ENCODE measurements around the gene GPR18. TPM values are rescaled to one million over a fixed set of nuclear protein-coding genes. Genes with fewer than 3 reads are reported as not detected.
A peak's percentile ranks its signal among the peaks of the same experiment; 100 is the strongest.

The GPR18 gene
- total RNA-seq, 3 donors from 2014 or later: 0.35 to 0.60 (median 0.46) TPM

DNA sequence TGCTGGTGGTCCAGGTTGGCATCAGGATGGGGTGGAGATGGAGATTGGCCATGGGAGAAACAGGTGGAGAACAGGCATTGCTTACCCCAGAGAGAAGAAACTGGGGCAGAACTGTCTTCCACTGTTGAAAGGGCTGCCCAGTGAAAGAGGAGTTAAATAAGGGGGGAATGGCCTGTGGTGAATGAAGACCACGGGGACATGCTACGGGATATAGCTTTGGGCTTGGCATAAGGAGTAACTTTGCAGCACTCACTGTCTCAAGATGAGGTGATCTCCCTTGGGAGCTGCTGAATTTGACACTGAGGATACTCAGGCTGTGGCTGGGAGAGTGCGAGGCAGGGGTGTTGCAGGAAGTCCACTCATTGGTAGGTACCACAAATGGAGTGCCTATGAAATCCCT is 10.6 kb upstream of the GPR18 start:
- intact Hi-C loops (cut with DNase I, micrococcal nuclease): loop anchor here in 1 of 2 donors (5.0 kb wide), 1 partner anchor 92 kb away; no protein-coding TSS in a partner anchor
- ATAC-seq: no peak

DNA sequence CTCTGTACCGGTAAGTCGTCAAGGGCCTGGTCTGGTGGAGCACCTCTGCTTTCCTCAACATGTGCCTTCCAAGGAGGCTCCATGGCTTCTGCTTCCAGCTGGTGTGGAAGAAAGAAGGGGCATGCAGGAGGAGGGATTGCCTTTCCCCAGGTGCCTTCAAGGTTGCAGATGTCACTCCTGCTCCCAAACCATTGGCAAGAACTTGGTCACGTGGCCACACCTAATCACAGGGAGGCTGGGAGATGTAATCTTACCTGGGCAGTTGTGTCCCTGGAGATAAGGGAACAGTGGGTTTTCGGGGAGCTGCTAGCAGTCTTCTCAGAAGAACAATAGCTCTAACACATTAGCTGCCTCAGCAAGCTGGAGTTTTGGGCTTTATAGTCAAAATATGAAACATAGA is 9.7 kb upstream of the GPR18 start:
- intact Hi-C loops (cut with DNase I, micrococcal nuclease): loop anchor here in 1 of 2 donors (5.0 kb wide), 1 partner anchor 91 kb away; no protein-coding TSS in a partner anchor
- Histone ChIP-seq H3K4me3 (no peak overlapping the region), H3K36me3 (ENCODE audit: low read depth) (no peaks in the 10 kb centered on the region), H3K4me1 (ENCODE audit: low read depth) (no peaks in the 10 kb centered on the region), H3K9me3 (no peaks in the 10 kb centered on the region)
- ATAC-seq: no peak
- DNase-seq: no peak
- TF ChIP-seq, protein P1, sequence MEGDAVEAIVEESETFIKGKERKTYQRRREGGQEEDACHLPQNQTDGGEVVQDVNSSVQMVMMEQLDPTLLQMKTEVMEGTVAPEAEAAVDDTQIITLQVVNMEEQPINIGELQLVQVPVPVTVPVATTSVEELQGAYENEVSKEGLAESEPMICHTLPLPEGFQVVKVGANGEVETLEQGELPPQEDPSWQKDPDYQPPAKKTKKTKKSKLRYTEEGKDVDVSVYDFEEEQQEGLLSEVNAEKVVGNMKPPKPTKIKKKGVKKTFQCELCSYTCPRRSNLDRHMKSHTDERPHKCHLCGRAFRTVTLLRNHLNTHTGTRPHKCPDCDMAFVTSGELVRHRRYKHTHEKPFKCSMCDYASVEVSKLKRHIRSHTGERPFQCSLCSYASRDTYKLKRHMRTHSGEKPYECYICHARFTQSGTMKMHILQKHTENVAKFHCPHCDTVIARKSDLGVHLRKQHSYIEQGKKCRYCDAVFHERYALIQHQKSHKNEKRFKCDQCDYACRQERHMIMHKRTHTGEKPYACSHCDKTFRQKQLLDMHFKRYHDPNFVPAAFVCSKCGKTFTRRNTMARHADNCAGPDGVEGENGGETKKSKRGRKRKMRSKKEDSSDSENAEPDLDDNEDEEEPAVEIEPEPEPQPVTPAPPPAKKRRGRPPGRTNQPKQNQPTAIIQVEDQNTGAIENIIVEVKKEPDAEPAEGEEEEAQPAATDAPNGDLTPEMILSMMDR (IDR thresholded peaks at IDR 0.05): no peak

More for the DNA sequence above, 10.6 kb upstream of the GPR18 start:
- no peaks in the 10 kb centered on the region for H3K4me1 ChIP-seq (ENCODE audit: low read depth)
- no peak for DNase-seq
- TF ChIP-seq, protein P1 (IDR thresholded peaks at IDR 0.05): no peak
- no peak overlapping the region for H3K4me3 ChIP-seq
- no peaks in the 10 kb centered on the region for H3K9me3 ChIP-seq
- no peaks in the 10 kb centered on the region for H3K36me3 ChIP-seq (ENCODE audit: low read depth)

DNA sequence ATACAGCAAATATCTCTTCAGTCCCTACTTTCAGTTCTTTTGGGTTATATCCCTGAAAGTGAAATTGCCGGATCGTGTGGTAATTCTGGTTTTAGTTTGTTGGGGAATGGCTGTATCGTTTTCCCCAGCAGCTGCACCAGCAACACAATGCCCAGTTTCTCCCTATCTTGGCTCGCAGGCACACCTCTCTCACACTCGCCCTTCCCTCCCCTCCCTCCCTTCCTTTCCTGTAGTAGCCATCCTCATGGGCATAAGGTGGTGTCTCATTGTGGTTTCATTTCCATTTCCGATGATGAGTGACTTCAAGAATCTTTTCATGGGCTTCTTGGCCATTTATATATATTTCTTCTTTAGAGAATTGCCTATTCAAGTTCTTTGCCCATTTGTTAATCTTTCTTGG is 8.6 kb upstream of the GPR18 start:
- DNase-seq (no peak), ATAC-seq (no peak)
- intact Hi-C loops (cut with DNase I, micrococcal nuclease): loop anchor here in 1 of 2 donors (5.0 kb wide), 1 partner anchor 90 kb away; no protein-coding TSS in a partner anchor
- TF ChIP-seq, protein P1 (IDR thresholded peaks at IDR 0.05): no peak
- Histone ChIP-seq H3K9me3 (no peaks in the 10 kb centered on the region), H3K4me1 (ENCODE audit: low read depth) (no peaks in the 10 kb centered on the region), H3K36me3 (ENCODE audit: low read depth) (no peaks in the 10 kb centered on the region), H3K4me3 (no peak overlapping the region)

DNA sequence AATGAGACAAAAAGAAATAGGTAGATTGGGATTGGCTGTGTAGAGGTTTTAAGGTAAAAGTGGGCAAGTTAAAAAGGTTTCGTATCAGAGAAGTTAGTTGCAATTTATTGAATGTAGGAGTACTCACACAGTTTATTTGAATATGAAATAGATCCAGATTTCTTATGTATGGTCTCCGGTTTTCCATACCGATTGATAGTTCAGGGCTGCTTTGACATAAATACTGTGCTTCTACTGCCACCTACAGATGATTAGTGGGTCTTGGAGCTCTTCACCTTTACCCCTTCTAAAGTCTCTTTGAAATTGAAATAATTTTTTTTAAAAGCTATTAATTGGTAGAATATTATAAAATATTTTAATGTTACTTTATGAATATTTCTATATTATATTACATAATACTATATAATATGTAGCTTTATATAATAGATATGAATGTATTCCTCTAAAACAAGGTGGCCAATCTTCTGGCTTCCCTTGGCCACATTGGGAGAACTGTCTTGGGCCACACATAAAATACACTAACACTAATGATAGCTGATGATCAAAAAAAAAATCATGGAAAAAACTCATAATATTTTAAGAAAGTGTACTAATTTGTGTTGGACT is 7.7 kb upstream of the GPR18 start:
- no peaks in the 10 kb centered on the region for H3K36me3 ChIP-seq (ENCODE audit: low read depth)
- no peak overlapping the region for H3K4me3 ChIP-seq
- intact Hi-C loops (cut with DNase I, micrococcal nuclease): loop anchor here (2.0 to 5.0 kb wide), 2 partner anchors 89 kb away; no protein-coding TSS in a partner anchor
- no peaks in the 10 kb centered on the region for H3K9me3 ChIP-seq
- TF ChIP-seq, protein P1 (IDR thresholded peaks at IDR 0.05): no peak
- DNase-seq: peak in 1 of 3 donors; percentile 56
- ATAC-seq: peak; percentile 68
- H3K4me1 ChIP-seq (ENCODE audit: low read depth): no peaks in the 10 kb centered on the region

DNA sequence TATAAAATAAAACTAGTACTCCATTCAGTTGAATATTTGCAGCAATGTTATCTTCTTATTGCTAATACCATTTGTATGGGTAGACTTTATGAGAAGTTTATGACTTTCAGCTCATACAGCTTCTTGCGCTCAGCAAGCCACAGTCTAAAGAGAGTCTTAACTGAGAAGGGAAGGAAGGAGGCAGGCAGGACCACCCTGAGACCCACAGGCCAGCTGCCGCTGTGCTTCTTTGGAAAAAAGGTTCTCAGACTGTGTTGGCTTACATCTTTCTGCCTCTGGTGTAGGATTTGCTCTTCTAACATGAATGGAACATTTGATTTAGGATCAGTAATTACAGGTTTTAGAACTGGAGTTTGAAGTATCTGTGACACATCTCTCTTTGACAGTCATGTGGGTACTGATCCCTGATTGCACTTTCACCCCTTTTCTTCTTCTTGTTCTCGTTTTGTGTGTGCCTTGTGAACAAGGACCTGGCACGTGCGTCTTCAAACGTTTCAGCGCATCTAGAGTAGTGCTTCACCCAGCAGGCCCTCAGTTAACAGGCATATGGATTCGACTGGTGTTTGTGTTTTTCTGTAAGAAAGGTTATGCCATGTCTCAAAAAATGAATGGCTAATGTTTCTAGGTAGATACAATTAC is 7.1 kb upstream of the GPR18 start:
- TF ChIP-seq, protein P1 (IDR thresholded peaks at IDR 0.05): no peak
- intact Hi-C loops (cut with DNase I, micrococcal nuclease): loop anchor here (2.0 to 5.0 kb wide), 2 partner anchors 88 kb away; no protein-coding TSS in a partner anchor
- ATAC-seq: no peak
- no peak for DNase-seq
- H3K4me3 ChIP-seq: no peak overlapping the region
- H3K4me1 ChIP-seq (ENCODE audit: low read depth): no peaks in the 10 kb centered on the region
- no peaks in the 10 kb centered on the region for H3K36me3 ChIP-seq (ENCODE audit: low read depth)
- H3K9me3 ChIP-seq: no peaks in the 10 kb centered on the region
